Heart left ventricle (tissue), 13 donors: ENCODE results near the gene METTL25.

Experiments
- POLR2A ChIP-seq, 2 donors: fragments of 450-650 bp; IDR thresholded peaks; one replicate each; pipeline ENCODE4 v1.6.1; 2017; ENCODE audit warnings: antibody characterized with exemption in 2 of 2, mild to moderate bottlenecking in 2 of 2, moderate library complexity in 2 of 2
- TF ChIP-seq, protein P1 (sequence below), 12 donors: fragments of 200-600 bp; sonication (generic) in 4 of 12; IDR thresholded peaks; one replicate each; pipeline versions ENCODE4 v1.5.0 to v1.8.0; 2018 to 2022; ENCODE audit warnings: antibody characterized with exemption in 12 of 12, mild to moderate bottlenecking in 5 of 12
- donor health status: ischemic (EF 13 %, LVEDD 7.1; RV severe dilation, severe dysfunction).
- donor health status: DM: no; HTN: yes; CAD: no.
- donor health status: DM: no; HTN: no; CAD: no.
- donor health status: ischemic (EF 25% LVEDD 6.9; RV normal size, moderate dysfunction).
- donor health status: ischemic (EF 25% LVEDD 5.7; RV mildly dilated, moderate dysfunction).
- donor health status: ischemic (EF 35%, LVEDD 5.7; RV mildly dilated, moderate dysfunction).
- donor health status: nonischemic (EF 11% LVEDD 7.7; RV severe dilation, severe dysfunction).
- donor health status: DM: yes; HTN: yes; CAD: no.
- donor health status: PGD.
- donor health status: ischemic (EF 29% LVEDD 5.4; RV normal size, mild dysfunction).
- donor health status: nonischemic (EF 23%, LVEDD 6.1; RV moderate dilation, normal function).

DNA sequence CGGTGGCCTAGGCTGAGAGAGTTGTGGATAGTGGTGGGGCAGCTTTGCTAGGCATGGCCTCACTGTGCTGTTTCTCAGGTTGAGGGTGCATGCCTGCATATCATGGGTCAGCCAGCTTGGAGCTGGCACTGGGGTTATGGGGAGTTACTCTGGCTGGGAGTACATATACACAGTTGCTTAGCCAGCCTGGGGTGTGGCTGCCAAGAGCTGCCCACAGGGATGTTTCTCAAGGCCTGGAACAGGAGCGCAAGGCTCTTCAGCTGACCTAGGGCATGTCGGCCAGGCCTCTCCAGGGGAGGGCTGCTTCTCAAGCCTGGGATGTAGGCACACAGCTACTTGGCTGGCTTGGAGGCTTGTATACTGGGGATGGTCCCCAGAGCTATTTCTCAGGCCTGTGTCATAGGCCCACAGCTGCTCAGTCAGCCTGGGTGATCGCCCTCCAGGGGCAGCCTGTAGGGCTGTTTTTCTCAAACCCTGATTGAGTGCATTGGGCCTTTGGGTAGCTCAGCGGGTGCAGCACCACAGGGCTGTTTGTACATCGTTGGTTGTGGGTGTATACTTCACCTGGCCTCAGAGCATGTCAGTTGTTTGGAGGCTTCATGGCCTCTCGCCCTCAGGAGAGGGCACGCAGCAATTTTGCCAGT lies 114.9 kb downstream of the METTL25 start:
- TF ChIP-seq, protein P1, sequence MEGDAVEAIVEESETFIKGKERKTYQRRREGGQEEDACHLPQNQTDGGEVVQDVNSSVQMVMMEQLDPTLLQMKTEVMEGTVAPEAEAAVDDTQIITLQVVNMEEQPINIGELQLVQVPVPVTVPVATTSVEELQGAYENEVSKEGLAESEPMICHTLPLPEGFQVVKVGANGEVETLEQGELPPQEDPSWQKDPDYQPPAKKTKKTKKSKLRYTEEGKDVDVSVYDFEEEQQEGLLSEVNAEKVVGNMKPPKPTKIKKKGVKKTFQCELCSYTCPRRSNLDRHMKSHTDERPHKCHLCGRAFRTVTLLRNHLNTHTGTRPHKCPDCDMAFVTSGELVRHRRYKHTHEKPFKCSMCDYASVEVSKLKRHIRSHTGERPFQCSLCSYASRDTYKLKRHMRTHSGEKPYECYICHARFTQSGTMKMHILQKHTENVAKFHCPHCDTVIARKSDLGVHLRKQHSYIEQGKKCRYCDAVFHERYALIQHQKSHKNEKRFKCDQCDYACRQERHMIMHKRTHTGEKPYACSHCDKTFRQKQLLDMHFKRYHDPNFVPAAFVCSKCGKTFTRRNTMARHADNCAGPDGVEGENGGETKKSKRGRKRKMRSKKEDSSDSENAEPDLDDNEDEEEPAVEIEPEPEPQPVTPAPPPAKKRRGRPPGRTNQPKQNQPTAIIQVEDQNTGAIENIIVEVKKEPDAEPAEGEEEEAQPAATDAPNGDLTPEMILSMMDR (IDR thresholded peaks at IDR 0.05), result no peak
- no peak for TF ChIP-seq POLR2A (IDR thresholded peaks at IDR 0.05)
